Endothelial cell of umbilical vein (primary cell): ENCODE data around the gene HOXB6. TPM values are rescaled to one million over a fixed set of nuclear protein-coding genes. Genes with fewer than 3 reads are reported as not detected.

Source experiments
- BruUV-seq: library from RNA; stranded (reverse); fragments of 400-500 nt; replicated peaks from 2 replicates; lab custom pipeline; 2021; lab: Mats Ljungman, UMichigan
- CTCF ChIA-PET: fragments of 300-600, 350-600 bp; sonication (Branson Sonifier 250); formaldehyde crosslinking; loops from one replicate; lab custom pipeline; 2021; ENCODE audit warnings: antibody characterized with exemption, inconsistent platforms; lab: Charles Lee
- POLR2A ChIA-PET: fragments of 300-600, 350-600 bp; sonication (Branson Sonifier 250); formaldehyde crosslinking; loops from one replicate; lab custom pipeline; 2021; ENCODE audit warnings: antibody characterized with exemption, inconsistent platforms; lab: Charles Lee
- DNase-seq: peaks from one replicate; pipeline ENCODE4 v3.0.0-alpha.2; 2011; ENCODE audit warnings: low read depth, low spot score
- FAIRE-seq: peaks from 2 replicates; lab custom pipeline; 2011; peaks lifted over from hg19 to GRCh38; lab: Jason Lieb, UNC
- H2AFZ ChIP-seq: 2 replicates; pipeline ENCODE4 v1.6.0; 2012; ENCODE audit warnings: low read depth, low read length, control low read depth, inconsistent platforms
- H3K27ac ChIP-seq: 2 replicates; pipeline ENCODE4 v1.5.1; 2011; ENCODE audit warnings: low read depth, mild to moderate bottlenecking, control low read depth, low read length, moderate library complexity; ENCODE audit not compliant: insufficient read depth
- H3K27me3 ChIP-seq, 2 experiments: 2 replicates each; pipeline versions ENCODE4 v1.6.0 to v1.6.1; 2011; ENCODE audit warnings: low read length in 2 of 2, mixed read lengths in 1 of 2; ENCODE audit not compliant: control insufficient read depth in 2 of 2, insufficient read depth in 2 of 2
- H3K36me3 ChIP-seq, 2 experiments: 2 replicates in 1 of 2; 3 replicates in 1 of 2; pipeline ENCODE4 v1.5.1; 2011; ENCODE audit warnings: low read length in 2 of 2, mild to moderate bottlenecking in 1 of 2, moderate library complexity in 1 of 2; ENCODE audit not compliant: control insufficient read depth in 2 of 2, insufficient read depth in 2 of 2; ENCODE audit errors: extremely low read depth in 1 of 2
- H3K4me1 ChIP-seq: 3 replicates; pipeline ENCODE4 v1.5.1; 2011; ENCODE audit warnings: mild to moderate bottlenecking, low read length; ENCODE audit not compliant: control insufficient read depth, insufficient read depth; ENCODE audit errors: extremely low read depth
- H3K4me2 ChIP-seq: 2 replicates; pipeline ENCODE4 v1.6.1; 2011; ENCODE audit warnings: low read length, control low read depth, mixed read lengths; ENCODE audit not compliant: insufficient read depth
- H3K4me3 ChIP-seq, 3 experiments: fragments of 200-600 bp in 1 of 3; sonication (generic), shearing (Covaris generic) in 1 of 3; replicated peaks in 1 of 3; 2 replicates each; pipeline ENCODE4 v1.5.1; 2011 to 2016; ENCODE audit warnings: control low read depth in 3 of 3, low read length in 3 of 3, mild to moderate bottlenecking in 2 of 3, inconsistent platforms in 1 of 3, low read depth in 1 of 3, moderate library complexity in 1 of 3; ENCODE audit not compliant: insufficient read depth in 1 of 3
- H3K79me2 ChIP-seq: 2 replicates; pipeline ENCODE4 v1.6.0; 2012; ENCODE audit warnings: low read length, inconsistent platforms; ENCODE audit not compliant: control insufficient read depth, insufficient read depth
- H3K9ac ChIP-seq: replicated peaks from 2 replicates; pipeline ENCODE3; 2011; ENCODE audit warnings: low read length, control low read depth; ENCODE audit not compliant: insufficient read depth; ENCODE audit errors: extremely low read depth
- H3K9me1 ChIP-seq: replicated peaks from 3 replicates; pipeline ENCODE4 v1.6.0; 2011; ENCODE audit warnings: mild to moderate bottlenecking, low read length; ENCODE audit not compliant: control insufficient read depth, insufficient read depth; ENCODE audit errors: extremely low read depth
- H3K9me3 ChIP-seq: replicated peaks from 2 replicates; pipeline ENCODE4 v1.5.1; 2012; ENCODE audit warnings: low read length, inconsistent platforms; ENCODE audit not compliant: control insufficient read depth, insufficient read depth
- H4K20me1 ChIP-seq: replicated peaks from 2 replicates; pipeline ENCODE3; 2011; ENCODE audit warnings: mild to moderate bottlenecking, low read length; ENCODE audit not compliant: control insufficient read depth, insufficient read depth; ENCODE audit errors: extremely low read depth
- EZH2 ChIP-seq: IDR thresholded peaks from 2 replicates; pipeline ENCODE4 v1.6.1; 2012; ENCODE audit warnings: borderline replicate concordance, low read depth, mild to moderate bottlenecking, moderate library complexity, low read length, inconsistent platforms; ENCODE audit not compliant: severe bottlenecking
- FOS ChIP-seq: IDR thresholded peaks from 2 replicates; pipeline ENCODE4 v1.6.1; 2011; ENCODE audit warnings: mild to moderate bottlenecking, low read length, moderate library complexity, borderline replicate concordance; ENCODE audit not compliant: insufficient read depth
- GATA2 ChIP-seq: IDR thresholded peaks from 2 replicates; pipeline ENCODE4 v1.7.0; 2011; ENCODE audit warnings: low read depth, mild to moderate bottlenecking, moderate library complexity, mixed read lengths, low read length; ENCODE audit not compliant: insufficient read length, insufficient read depth
- JUN ChIP-seq: IDR thresholded peaks from 2 replicates; pipeline ENCODE4 v1.6.1; 2011; ENCODE audit warnings: borderline replicate concordance, low read depth; ENCODE audit not compliant: insufficient read length, insufficient read depth
- MYC ChIP-seq: IDR thresholded peaks from one replicate; pipeline ENCODE4 v1.6.1; 2011; ENCODE audit warnings: mild to moderate bottlenecking, low read depth, low read length
- POLR2A ChIP-seq: IDR thresholded peaks from 2 replicates; pipeline ENCODE4 v1.6.1; 2012; ENCODE audit warnings: low read depth, mild to moderate bottlenecking, control low read depth, low read length
- POLR2AphosphoS5 ChIP-seq: IDR thresholded peaks from 2 replicates; pipeline ENCODE4 v1.6.1; 2012; ENCODE audit warnings: low read depth, mild to moderate bottlenecking, control low read depth, low read length, moderate library complexity; ENCODE audit not compliant: insufficient read depth
- dilution Hi-C: fragments of 300-500 bp; cut with MboI; formaldehyde crosslinking; loops from one replicate; pipeline ENCODE4 v1.15.0; 2019; ENCODE audit warnings: low sequenced_read_pairs; ENCODE audit not compliant: extremely low pct_ligation_motif_present
- intact Hi-C: fragments of 100-400 bp; cut with micrococcal nuclease; formaldehyde crosslinking; loops from one replicate; pipeline ENCODE4 v1.10.0; 2022
- polyA plus RNA-seq, 4 experiments: library from polyadenylated mRNA; depleted of rRNA in 3 of 4; stranded (reverse) in 3 of 4; unstranded in 1 of 4; fragments of >200 nt; gene quantifications; 2 replicates each; pipeline versions ENCODE4 v1.2.1 to v1.2.3, GENCODE V29; 2011 to 2012; ENCODE audit warnings: missing spikeins in 1 of 4
- total RNA-seq: library from RNA; stranded (reverse); gene quantifications from 2 replicates; pipeline ENCODE4 v1.2.3, GENCODE V29; 2021
- TF ChIP-seq, protein P1 (sequence below): IDR thresholded peaks from 2 replicates; pipeline ENCODE4 v1.6.1; 2011; ENCODE audit not compliant: insufficient read depth, insufficient read length
- TF ChIP-seq, protein P2 (sequence below), 2 donors: IDR thresholded peaks; 1 replicate in 1 of 2; 2 replicates in 1 of 2; pipeline ENCODE4 v1.5.1; 2011; ENCODE audit warnings: low read length in 2 of 2, mild to moderate bottlenecking in 2 of 2, moderate library complexity in 2 of 2, control low read depth in 1 of 2, inconsistent platforms in 1 of 2, low read depth in 1 of 2; ENCODE audit not compliant: insufficient read depth in 1 of 2; ENCODE audit errors: extremely low read depth in 1 of 2

The HOXB6 gene
- total and polyA plus RNA-seq, 2 donors (not counting 3 experiments of a cell fraction or from before 2014, with no cell fraction given): 8.8 to 24.0 TPM

- Histone ChIP-seq H3K4me3 (no peak overlapping the region), H3K9ac (no peak overlapping the region), H2AFZ (no peak overlapping the region), H3K27me3 (no peaks in the 10 kb centered on the region), H3K27ac (no peak overlapping the region), H3K9me1 (no peaks in the 10 kb centered on the region), H3K79me2 (peaks cover 86% of the 10 kb centered on the region), H3K4me2 (no peak overlapping the region), H3K36me3 (no peaks in the 10 kb centered on the region), H3K4me1 (peaks cover 39% of the 10 kb centered on the region), H3K9me3 (no peaks in the 10 kb centered on the region), H4K20me1 (no peaks in the 10 kb centered on the region)
- intact Hi-C loops: no loop called here
- CTCF ChIA-PET: interaction anchor here (0.9 to 1.5 kb wide), 6 partner anchors 8 to 341 kb away, joined by 3 to 4 read pairs (median 3); no protein-coding TSS in a partner anchor
- no peak for DNase-seq
- POLR2A ChIA-PET: no interaction called here
- dilution Hi-C loops: no loop called here
- no peak for FAIRE-seq
- TF ChIP-seq, protein P1, sequence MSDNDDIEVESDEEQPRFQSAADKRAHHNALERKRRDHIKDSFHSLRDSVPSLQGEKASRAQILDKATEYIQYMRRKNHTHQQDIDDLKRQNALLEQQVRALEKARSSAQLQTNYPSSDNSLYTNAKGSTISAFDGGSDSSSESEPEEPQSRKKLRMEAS: no peak
- no TSS peak for BruUV-seq
Observed at GRCh38 chr17:48601207-48601538, 3.6 kb downstream of the HOXB6 start.

DNA sequence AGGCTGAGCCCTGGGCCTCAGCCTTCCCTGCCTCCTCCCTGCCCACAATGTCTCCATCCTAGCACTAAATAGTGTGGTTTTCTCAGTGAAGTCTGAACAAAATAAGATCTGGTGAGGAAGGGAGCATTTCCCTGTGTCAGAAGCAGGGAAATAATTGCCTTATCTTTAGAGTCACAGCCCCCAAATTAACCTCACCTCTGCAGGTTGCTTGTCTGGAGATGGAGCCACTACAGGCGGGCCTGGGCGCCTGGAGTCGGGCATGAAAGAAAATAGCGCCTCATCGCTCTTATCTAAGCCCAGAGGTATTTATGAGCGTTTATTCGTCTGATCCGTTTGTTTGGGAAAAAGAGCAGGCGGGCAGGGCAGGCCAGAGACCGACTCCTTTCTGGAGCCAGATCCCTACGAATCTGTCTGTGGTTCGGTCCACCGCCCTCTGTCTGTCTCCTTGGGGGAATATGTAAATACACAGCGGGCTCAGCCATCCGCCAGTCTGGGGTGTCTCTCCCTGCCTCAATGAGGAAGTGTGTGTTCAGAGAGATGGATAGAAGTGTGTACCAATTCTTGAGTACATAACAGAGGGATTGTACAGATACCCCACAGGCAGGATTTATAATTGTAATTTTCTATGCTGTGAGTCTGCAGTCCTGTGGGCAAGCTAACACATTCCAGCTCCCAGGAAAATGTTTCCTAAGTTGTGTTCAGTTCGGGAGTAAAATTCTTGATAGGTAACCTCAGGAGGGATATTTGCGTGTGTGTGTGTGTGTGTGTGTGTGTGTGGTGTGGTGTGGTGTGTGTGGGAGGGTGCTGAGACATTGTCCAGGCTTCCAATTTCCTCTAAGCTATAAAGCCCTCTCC lies 4.3 kb downstream of the HOXB6 start:
- FAIRE-seq: no peak
- no peaks in the 10 kb centered on the region for H3K27me3 ChIP-seq

More for the DNA sequence above, 4.3 kb downstream of the HOXB6 start:
- Histone ChIP-seq H3K9ac (no peak overlapping the region), H3K27ac (no peak overlapping the region), H3K9me1 (no peaks in the 10 kb centered on the region), H3K4me3 (no peak overlapping the region), H3K79me2 (peaks cover 90% of the 10 kb centered on the region), H3K4me2 (no peak overlapping the region), H2AFZ (no peak overlapping the region), H3K9me3 (no peaks in the 10 kb centered on the region), H3K4me1 (peaks cover 34% of the 10 kb centered on the region), H3K36me3 (no peaks in the 10 kb centered on the region), H4K20me1 (no peaks in the 10 kb centered on the region)
- intact Hi-C loops (no loop called here), dilution Hi-C loops (no loop called here)
- no TSS peak for BruUV-seq
- no peak for DNase-seq
- ChIA-PET CTCF (interaction anchor here (0.9 to 1.5 kb wide), 5 partner anchors 9 to 341 kb away, joined by 3 to 4 read pairs (median 3); no protein-coding TSS in a partner anchor), POLR2A (no interaction called here)
- TF ChIP-seq GATA2: no peak
- no peak for TF ChIP-seq JUN
- no peak for TF ChIP-seq FOS
- no peak for TF ChIP-seq POLR2AphosphoS5
- TF ChIP-seq EZH2: no peak
- no peak for TF ChIP-seq MYC
- TF ChIP-seq, protein P2, sequence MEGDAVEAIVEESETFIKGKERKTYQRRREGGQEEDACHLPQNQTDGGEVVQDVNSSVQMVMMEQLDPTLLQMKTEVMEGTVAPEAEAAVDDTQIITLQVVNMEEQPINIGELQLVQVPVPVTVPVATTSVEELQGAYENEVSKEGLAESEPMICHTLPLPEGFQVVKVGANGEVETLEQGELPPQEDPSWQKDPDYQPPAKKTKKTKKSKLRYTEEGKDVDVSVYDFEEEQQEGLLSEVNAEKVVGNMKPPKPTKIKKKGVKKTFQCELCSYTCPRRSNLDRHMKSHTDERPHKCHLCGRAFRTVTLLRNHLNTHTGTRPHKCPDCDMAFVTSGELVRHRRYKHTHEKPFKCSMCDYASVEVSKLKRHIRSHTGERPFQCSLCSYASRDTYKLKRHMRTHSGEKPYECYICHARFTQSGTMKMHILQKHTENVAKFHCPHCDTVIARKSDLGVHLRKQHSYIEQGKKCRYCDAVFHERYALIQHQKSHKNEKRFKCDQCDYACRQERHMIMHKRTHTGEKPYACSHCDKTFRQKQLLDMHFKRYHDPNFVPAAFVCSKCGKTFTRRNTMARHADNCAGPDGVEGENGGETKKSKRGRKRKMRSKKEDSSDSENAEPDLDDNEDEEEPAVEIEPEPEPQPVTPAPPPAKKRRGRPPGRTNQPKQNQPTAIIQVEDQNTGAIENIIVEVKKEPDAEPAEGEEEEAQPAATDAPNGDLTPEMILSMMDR (IDR thresholded peaks at IDR 0.05; ENCODE audit: extremely low read depth in 1 of 2, insufficient read depth in 1 of 2, low read depth in 1 of 2, low read length in 2 of 2): no peak
- no peak for TF ChIP-seq POLR2A
- TF ChIP-seq, protein P1: no peak
